NCI-H345 (cell line): ENCODE measurements around the gene CD48.
"Not testable (repeated sequence)": the region's sequence is repeated elsewhere in the genome, so short reads cannot be mapped to it uniquely, and the experiment has no call there.

Experiments used
- DNase-seq: peaks from one replicate; lab custom pipeline; 2025; lab: John Stamatoyannopoulos, UW

Gene CD48

DNA sequence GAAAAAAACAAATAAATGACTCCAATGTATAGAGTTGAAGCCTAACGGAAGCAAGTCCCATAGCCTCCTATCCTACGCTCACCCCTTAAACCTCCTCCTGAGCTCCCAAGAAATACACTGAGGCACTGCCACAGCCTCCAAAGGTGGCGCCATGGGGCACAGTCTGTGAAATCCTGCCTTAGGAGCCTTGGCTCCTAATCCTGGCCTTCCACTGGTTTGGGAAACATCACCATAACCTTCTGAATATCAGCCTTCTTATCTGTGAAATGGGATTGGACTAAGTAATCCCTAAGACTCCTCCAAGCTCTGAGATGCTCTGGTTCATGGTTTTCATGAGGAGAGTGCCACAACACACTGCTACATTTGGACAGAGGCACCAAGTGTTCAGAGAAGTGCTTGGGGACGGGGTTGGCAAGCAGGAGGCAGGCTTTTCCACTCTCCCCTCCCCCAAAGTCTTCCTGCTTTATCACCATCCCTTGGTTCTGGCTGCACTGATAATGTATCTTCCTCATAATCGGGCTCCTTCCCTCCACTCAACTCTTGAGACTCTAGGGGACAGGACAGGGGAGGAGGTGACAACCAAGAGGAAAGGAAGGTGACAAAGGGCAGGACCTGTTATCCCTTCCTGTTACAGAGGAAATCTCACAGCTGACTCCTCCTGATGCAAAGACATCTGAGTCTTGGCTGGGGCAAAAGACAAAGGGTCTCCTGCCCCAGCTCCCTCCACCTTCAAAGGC lies 30.2 kb upstream of the CD48 start:
- no peak for DNase-seq

GRCh38 chr1:160741092-160741501 lies 29.5 kb upstream of the CD48 start:
- no peak for DNase-seq

DNA sequence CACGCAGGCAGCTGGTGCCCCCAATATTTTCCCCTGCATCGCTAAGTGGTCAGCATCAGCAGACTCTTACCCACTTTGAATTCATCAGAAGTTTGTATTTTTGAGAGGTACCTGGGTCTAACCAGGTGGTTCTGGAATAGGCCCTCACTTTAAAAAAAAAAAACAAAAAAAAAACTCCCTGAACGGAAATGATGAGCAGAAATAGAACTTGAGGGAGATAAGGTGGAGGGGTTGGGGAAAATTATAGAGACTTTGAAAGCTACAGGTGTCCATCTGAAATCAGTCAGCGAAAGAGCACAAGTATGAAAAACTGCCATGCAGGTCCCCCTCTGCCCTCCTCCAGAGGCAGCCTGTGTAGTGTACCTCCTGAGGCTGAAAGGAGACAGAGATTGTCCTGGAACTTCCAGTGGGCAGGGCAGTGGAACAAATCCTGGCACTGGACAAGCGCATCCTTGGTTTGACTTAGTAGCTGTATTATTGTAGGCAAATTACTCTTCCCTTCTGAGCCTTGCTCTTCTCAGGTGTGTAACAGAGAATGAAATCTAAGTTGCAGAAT lies 28.6 kb upstream of the CD48 start:
- DNase-seq: no peak

DNA sequence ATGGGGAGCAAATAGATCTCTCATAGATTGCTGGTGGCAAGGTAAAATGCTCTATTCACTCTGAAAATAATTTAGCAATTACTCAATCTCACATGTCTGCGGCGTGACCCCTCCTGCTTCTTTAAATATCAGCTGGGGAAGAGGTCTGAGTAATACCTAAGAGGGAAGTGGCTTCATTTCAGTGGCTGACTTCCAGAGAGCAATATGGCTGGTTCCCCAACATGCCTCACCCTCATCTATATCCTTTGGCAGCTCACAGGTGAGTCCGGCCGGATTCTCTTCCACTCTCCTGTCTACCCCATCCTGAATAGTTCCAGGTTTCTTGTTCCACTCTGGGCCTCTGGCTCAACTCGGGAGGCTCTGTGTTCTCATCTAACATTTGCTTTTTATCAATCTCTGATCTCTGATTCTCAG lies 27.5 kb upstream of the CD48 start, which contains the start of gene SLAMF7:
SLAMF7 (plus strand) TSS at position 150 of the 414 bp plus-strand sequence; CDS start at position 205, 55 bp downstream.
- no peak for DNase-seq

- no peak for DNase-seq
These were observed 26.6 kb upstream of the CD48 start for GRCh38 chr1:160738271-160738670.

DNA sequence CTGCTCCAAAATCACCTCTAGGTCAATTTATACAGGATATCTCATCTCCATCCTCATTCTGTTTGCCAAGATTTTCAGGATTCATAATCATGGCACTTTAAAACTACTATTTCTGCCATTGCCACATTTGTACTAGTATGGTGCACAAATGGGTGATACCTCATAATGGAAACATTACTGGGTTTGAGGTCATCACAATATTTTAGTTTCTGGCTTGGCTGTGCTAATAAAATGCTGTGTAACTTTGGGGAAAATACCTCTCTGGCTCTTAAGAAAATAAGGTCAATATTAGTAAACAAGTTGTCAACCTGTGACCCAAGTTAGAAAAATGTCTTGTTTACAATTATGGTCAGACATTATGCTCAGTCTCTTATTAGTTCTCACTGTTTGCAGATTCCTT lies 22.7 kb upstream of the CD48 start:
- no peak for DNase-seq

- DNase-seq: no peak
These were observed 22.3 kb upstream of the CD48 start for GRCh38 chr1:160733898-160734297.

DNA sequence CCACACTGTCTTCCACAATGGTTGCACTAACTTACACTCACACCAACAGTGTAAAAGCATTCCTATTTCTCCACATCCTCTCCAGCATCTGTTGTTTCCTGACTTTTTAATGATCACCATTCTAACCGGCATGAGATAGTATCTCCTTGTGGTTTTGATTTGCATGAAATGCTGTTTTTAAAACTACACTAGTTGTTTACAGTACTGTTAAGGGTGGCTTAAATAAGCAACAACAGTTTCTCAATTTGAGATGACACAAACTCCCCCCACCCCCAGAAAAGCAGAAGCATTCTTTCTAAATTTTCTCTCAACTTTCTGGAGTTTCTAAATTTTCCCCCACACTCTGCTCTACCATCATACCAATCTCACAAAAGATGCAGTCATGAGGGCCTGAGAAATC lies 20.4 kb upstream of the CD48 start:
- DNase-seq: no peak

GRCh38 chr1:160731564-160731963 lies 19.9 kb upstream of the CD48 start:
- not testable (repeated sequence) for DNase-seq

DNA sequence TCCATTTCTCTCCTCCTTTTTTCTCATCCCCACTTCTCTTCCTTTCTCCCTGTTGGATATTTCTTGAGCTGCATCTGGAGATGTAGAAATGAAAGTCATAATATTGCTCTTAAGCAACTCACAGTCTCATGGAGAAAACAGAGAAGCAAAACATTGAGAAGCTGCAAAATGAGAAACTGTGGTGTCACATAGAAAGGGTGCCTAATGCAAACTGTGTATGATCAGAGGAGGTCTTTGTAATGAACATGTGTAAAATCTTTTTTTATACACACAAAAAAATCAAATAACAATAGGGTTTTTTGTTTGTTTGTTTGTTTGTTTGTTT lies 15.7 kb upstream of the CD48 start:
- no peak for DNase-seq

GRCh38 chr1:160726498-160727315 lies 15.1 kb upstream of the CD48 start:
- DNase-seq: peak; percentile 80

GRCh38 chr1:160726114-160726497 lies 14.5 kb upstream of the CD48 start:
- no peak for DNase-seq

GRCh38 chr1:160724465-160725242 lies 13.0 kb upstream of the CD48 start:
- no peak for DNase-seq

- no peak for DNase-seq
These were observed 11.7 kb upstream of the CD48 start for GRCh38 chr1:160723332-160723731.

DNA sequence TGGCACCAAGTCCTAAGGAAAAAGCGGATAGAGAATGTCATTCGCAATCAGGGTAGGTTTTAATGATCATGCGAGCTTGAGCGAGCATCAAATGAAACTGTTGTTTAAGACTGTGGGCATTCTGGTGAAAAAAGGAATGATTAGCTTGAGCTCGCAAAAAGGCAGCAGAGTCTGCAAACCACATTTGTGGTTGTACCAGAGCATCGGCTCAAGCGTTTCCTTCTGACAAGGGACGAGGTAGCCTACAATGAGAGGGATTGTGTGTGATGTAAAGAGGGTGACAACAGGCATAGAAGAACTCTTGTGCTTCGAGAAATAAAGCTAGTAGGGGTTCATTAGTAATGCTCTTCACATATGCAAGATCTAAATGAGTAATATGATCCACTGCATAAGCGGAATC lies 11.1 kb upstream of the CD48 start:
- no peak for DNase-seq

DNA sequence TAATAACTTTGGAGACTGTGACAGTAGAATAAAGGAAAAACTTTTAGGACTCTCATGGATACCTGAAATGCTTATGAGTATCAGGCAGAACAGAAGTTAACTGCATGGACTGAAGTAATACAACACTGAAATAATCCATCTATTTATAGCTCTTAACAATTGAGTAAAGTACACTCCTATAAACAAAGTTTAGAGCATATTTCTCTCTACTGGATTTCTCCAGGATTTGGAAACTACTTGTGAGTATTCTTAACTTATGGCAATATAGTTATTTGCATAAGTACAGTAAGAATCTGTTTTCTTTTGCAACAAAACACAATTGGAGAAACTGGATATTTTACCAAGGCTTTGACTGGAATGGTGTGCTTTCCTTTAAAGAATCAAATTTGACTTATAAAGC lies 9.9 kb upstream of the CD48 start:
- DNase-seq: no peak

DNA sequence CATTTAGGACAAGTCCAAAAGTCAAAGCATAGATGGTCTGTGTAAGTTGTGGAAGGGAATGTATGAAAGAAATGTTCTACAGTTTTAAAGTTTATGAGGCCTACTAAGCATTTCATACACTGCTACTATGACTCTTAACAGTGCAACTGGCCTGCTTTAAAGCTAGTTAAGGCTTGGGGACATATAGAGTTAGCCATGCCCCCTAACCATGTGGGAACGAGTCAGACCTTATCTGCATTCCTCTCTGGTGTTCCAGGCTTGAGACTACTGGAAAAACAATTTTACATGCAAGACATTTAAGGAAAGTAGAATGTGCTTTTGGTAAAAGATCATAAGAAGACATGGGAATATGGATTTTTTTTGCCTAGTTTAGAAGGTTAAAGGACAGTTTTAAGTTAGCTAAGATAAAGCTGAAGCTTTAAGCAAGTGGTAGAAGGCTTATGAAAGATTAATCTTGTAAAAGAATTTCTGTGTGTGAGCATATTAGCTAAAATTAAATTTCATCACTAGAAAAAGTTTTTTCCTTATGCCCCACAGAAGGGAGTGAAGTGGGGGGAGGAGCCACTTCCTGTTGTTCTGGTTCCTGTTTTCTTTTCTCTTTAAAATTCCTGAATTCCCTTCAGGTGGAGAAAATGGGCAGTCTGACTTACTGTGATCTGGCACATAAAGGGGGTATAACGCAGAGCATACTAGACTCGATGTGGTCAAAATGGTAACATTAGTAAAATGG lies 8.9 kb upstream of the CD48 start:
- no peak for DNase-seq

GRCh38 chr1:160718210-160718609 lies 6.6 kb upstream of the CD48 start:
- no peak for DNase-seq

- no peak for DNase-seq
These were observed 5.7 kb upstream of the CD48 start for GRCh38 chr1:160717306-160717705.

DNA sequence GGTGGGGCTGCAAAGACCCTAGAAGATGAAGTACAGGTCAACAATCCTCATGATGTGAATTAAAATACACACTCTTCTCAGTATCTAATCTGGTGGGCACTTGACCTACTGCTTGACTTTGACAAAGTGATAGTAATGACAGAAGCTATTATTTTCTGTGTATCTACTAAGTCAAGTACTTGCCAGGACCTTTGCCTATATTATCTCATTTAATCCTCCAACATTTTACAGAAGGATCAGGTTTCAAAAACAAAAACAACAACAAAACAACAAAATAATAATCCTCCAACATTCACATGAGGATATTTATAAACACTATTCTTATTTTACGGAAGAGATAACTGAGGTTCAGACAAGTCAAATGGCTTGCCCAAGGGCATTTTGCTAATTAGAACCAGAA lies 4.4 kb upstream of the CD48 start:
- DNase-seq: no peak

- DNase-seq: not testable (repeated sequence)
These were observed 2.5 kb upstream of the CD48 start for GRCh38 chr1:160714034-160714648.
